HepG2 (cell line): ENCODE results near the gene NDEL1. TPM values are rescaled to one million over a fixed set of nuclear protein-coding genes. Genes with fewer than 3 reads are reported as not detected.

Experiments used
- ASH2L ChIP-seq: fragments of 300-600, 200-600 bp; sonication (generic); IDR thresholded peaks from 2 replicates; pipeline ENCODE4 v1.7.0; 2017; ENCODE audit warnings: low read depth, mild to moderate bottlenecking, moderate library complexity, mixed read lengths, low read length; ENCODE audit not compliant: insufficient read length
- CHD2 ChIP-seq: IDR thresholded peaks from 2 replicates; pipeline ENCODE4 v1.6.1; 2011; ENCODE audit warnings: low read depth, low read length, improper control_type of control experiment
- CREM ChIP-seq, 2 experiments: sonication (generic) in 1 of 2; formaldehyde crosslinking in 1 of 2; IDR thresholded peaks; 2 replicates each; pipeline versions ENCODE4 v1.4.0 to v1.6.1; 2016 to 2020; ENCODE audit warnings: antibody characterized with exemption in 1 of 2, mild to moderate bottlenecking in 1 of 2, missing genetic modification reagents in 1 of 2
- EED ChIP-seq: sonication (generic); formaldehyde crosslinking; IDR thresholded peaks from 2 replicates; pipeline ENCODE4 v1.5.0; 2020; ENCODE audit warnings: mild to moderate bottlenecking, missing genetic modification reagents
- FOSL2 ChIP-seq: sonication (generic); formaldehyde crosslinking; IDR thresholded peaks from 2 replicates; pipeline ENCODE4 v1.4.0; 2020; ENCODE audit warnings: missing genetic modification reagents
- FOXA3 ChIP-seq: IDR thresholded peaks from 2 replicates; pipeline ENCODE4 v1.6.1; 2016; ENCODE audit warnings: missing genetic modification reagents, missing compliant biosample characterization
- MBD4 ChIP-seq: IDR thresholded peaks from 2 replicates; pipeline ENCODE4 v1.6.1; 2012; ENCODE audit warnings: low read length, inconsistent platforms, borderline replicate concordance
- NFYC ChIP-seq: IDR thresholded peaks from 2 replicates; pipeline ENCODE4 v1.6.1; 2016; ENCODE audit warnings: missing genetic modification reagents, missing compliant biosample characterization
- NR3C1 ChIP-seq: sonication (generic); formaldehyde crosslinking; IDR thresholded peaks from 2 replicates; pipeline ENCODE4 v1.4.0; 2020; ENCODE audit warnings: missing genetic modification reagents
- PHB2 ChIP-seq: fragments of 450-650 bp; IDR thresholded peaks from 2 replicates; pipeline ENCODE4 v1.6.1; 2018; ENCODE audit not compliant: partially characterized antibody
- POGZ ChIP-seq: sonication (generic); formaldehyde crosslinking; IDR thresholded peaks from 2 replicates; pipeline ENCODE4 v1.4.0; 2020; ENCODE audit warnings: mild to moderate bottlenecking, missing genetic modification reagents
- RBAK ChIP-seq: sonication (generic); formaldehyde crosslinking; IDR thresholded peaks from 2 replicates; pipeline ENCODE4 v1.5.1; 2020; ENCODE audit warnings: mild to moderate bottlenecking, missing genetic modification reagents
- ZFP41 ChIP-seq: sonication (generic); formaldehyde crosslinking; IDR thresholded peaks from 2 replicates; pipeline ENCODE4 v1.4.0; 2020; ENCODE audit warnings: mild to moderate bottlenecking, missing genetic modification reagents, borderline replicate concordance
- ZNF20 ChIP-seq: sonication (generic); formaldehyde crosslinking; IDR thresholded peaks from 2 replicates; pipeline ENCODE4 v1.4.0; 2020; ENCODE audit warnings: mild to moderate bottlenecking, moderate library complexity, missing genetic modification reagents
- ZNF234 ChIP-seq: sonication (generic); formaldehyde crosslinking; conservative IDR thresholded peaks from 2 replicates; pipeline ENCODE4 v1.5.1; 2020; ENCODE audit warnings: mild to moderate bottlenecking, missing genetic modification reagents
- ZNF468 ChIP-seq: sonication (generic); formaldehyde crosslinking; IDR thresholded peaks from 2 replicates; pipeline ENCODE4 v1.8.0; 2022; ENCODE audit warnings: mild to moderate bottlenecking, moderate library complexity, missing genetic modification reagents
- ZNF546 ChIP-seq: sonication (generic); formaldehyde crosslinking; conservative IDR thresholded peaks from 2 replicates; pipeline ENCODE4 v1.8.1; 2023; ENCODE audit warnings: mild to moderate bottlenecking, missing genetic modification reagents
- ZSCAN21 ChIP-seq: sonication (generic); formaldehyde crosslinking; IDR thresholded peaks from 2 replicates; pipeline ENCODE4 v1.8.0; 2022; ENCODE audit warnings: mild to moderate bottlenecking, missing genetic modification reagents, moderate library complexity, borderline replicate concordance
- polyA plus RNA-seq, 8 experiments: library from polyadenylated mRNA; depleted of rRNA in 3 of 8; stranded (reverse) in 7 of 8; unstranded in 1 of 8; fragments of >200 nt; fragmentation: Illumina TruSeq in 4 of 8; extraction: Trizol in 4 of 8; gene quantifications; 2 replicates each; pipeline versions ENCODE4 v1.2.1 to v1.2.3, GENCODE V29; 2011 to 2016; ENCODE audit warnings: low read depth in 4 of 8, missing spikeins in 1 of 8, mixed read lengths in 1 of 8; ENCODE audit not compliant: insufficient read depth in 1 of 8
- total RNA-seq, 5 experiments: library from RNA; depleted of rRNA; stranded (reverse); fragments of >200 nt; fragmentation: Illumina TruSeq; extraction: Trizol; gene quantifications; 2 replicates each; pipeline ENCODE4 v1.2.3, GENCODE V29; 2016; ENCODE audit warnings: low read depth in 1 of 5
- TF ChIP-seq, protein P1 (sequence below): fragments of 450-650 bp; IDR thresholded peaks from 2 replicates; pipeline ENCODE4 v1.6.1; 2017; ENCODE audit warnings: mild to moderate bottlenecking
- TF ChIP-seq, protein P2 (sequence below): sonication (generic); formaldehyde crosslinking; IDR thresholded peaks from 2 replicates; pipeline ENCODE4 v1.8.0; 2022; ENCODE audit warnings: mild to moderate bottlenecking, missing genetic modification reagents, borderline replicate concordance
- TF ChIP-seq, protein P3 (sequence below), 2 experiments: sonication (generic) in 1 of 2; formaldehyde crosslinking in 1 of 2; IDR thresholded peaks; 2 replicates each; pipeline versions ENCODE4 v1.4.0 to v1.6.1; 2016 to 2020; ENCODE audit warnings: borderline replicate concordance in 1 of 2, low read depth in 1 of 2, mild to moderate bottlenecking in 1 of 2, missing genetic modification reagents in 1 of 2

The NDEL1 gene
- total and polyA plus RNA-seq, 2 of the 13 experiments (the other 11 are each of a cell fraction or from before 2014, with no cell fraction given), result 59.8 to 153 TPM

DNA sequence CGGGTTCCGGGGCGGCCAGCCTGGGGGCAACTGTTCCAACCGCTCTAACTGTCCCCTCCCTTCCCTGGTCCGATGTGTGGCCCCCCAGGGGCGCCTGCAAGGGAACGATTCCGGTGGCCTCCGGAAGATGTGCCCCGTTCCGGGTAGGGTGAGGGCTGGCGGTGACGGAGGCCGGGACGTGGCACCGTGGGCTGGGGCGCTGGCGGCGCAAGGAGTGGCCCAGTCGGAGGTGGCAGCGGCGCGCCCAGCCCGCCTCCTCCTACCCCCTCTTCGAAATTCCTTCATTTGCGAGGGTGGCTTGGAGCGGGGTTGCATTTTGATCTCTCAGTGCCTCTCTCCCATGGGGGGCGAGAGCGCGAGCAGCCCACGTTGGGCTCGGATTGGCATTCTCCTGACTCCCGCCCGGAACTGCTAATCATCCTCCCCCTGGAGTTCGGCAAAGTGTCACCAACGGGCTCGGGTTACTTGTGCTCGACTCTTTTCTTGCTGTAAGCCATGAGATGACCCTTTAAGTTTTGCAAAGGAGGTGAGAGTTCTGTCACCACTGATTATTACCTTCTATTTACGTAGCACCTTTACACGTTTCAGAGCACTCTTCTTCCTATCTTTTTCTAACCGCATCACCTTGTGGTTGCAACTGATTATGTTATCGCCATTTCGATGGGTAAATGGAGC, 622 bp downstream of the NDEL1 start (continued):
- TF ChIP-seq, protein P1, sequence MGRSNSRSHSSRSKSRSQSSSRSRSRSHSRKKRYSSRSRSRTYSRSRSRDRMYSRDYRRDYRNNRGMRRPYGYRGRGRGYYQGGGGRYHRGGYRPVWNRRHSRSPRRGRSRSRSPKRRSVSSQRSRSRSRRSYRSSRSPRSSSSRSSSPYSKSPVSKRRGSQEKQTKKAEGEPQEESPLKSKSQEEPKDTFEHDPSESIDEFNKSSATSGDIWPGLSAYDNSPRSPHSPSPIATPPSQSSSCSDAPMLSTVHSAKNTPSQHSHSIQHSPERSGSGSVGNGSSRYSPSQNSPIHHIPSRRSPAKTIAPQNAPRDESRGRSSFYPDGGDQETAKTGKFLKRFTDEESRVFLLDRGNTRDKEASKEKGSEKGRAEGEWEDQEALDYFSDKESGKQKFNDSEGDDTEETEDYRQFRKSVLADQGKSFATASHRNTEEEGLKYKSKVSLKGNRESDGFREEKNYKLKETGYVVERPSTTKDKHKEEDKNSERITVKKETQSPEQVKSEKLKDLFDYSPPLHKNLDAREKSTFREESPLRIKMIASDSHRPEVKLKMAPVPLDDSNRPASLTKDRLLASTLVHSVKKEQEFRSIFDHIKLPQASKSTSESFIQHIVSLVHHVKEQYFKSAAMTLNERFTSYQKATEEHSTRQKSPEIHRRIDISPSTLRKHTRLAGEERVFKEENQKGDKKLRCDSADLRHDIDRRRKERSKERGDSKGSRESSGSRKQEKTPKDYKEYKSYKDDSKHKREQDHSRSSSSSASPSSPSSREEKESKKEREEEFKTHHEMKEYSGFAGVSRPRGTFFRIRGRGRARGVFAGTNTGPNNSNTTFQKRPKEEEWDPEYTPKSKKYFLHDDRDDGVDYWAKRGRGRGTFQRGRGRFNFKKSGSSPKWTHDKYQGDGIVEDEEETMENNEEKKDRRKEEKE, result no peak
- TF ChIP-seq CREM (IDR thresholded peaks at IDR 0.05) (peak; percentile 9; the same call in 1 of the 2 replicates), CREM (CRISPR knock-in tag; IDR thresholded peaks at IDR 0.05) (no peak), POGZ (CRISPR knock-in tag) (no peak), RBAK (CRISPR knock-in tag) (no peak), ZFP41 (CRISPR knock-in tag) (no peak), FOXA3 (CRISPR knock-in tag) (no peak), ZNF234 (0 out of 2 replicates have a peak, but pooled peaks have one; percentile 52), EED (CRISPR knock-in tag) (peak; percentile 69; the same call in 1 of the 2 replicates), ZSCAN21 (CRISPR knock-in tag) (no peak), MBD4 (no peak), ZNF20 (CRISPR knock-in tag) (no peak), CHD2 (no peak), FOSL2 (CRISPR knock-in tag) (no peak), ZNF468 (no peak; the same call in 1 of the 2 replicates), PHB2 (no peak), ASH2L (peak; percentile 75), ZNF546 (CRISPR knock-in tag) (peak; percentile 66), NFYC (CRISPR knock-in tag) (no peak), NR3C1 (CRISPR knock-in tag) (no peak)
- TF ChIP-seq, protein P2, sequence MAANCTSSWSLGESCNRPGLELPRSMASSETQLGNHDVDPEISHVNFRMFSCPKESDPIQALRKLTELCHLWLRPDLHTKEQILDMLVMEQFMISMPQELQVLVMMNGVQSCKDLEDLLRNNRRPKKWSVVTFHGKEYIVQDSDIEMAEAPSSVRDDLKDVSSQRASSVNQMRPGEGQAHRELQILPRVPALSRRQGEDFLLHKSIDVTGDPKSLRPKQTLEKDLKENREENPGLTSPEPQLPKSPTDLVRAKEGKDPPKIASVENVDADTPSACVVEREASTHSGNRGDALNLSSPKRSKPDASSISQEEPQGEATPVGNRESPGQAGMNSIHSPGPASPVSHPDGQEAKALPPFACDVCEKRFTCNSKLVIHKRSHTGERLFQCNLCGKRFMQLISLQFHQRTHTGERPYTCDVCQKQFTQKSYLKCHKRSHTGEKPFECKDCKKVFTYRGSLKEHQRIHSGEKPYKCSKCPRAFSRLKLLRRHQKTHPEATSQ, result 0 out of 2 replicates have a peak, but pooled peaks have one; percentile 58
- TF ChIP-seq, protein P3, sequence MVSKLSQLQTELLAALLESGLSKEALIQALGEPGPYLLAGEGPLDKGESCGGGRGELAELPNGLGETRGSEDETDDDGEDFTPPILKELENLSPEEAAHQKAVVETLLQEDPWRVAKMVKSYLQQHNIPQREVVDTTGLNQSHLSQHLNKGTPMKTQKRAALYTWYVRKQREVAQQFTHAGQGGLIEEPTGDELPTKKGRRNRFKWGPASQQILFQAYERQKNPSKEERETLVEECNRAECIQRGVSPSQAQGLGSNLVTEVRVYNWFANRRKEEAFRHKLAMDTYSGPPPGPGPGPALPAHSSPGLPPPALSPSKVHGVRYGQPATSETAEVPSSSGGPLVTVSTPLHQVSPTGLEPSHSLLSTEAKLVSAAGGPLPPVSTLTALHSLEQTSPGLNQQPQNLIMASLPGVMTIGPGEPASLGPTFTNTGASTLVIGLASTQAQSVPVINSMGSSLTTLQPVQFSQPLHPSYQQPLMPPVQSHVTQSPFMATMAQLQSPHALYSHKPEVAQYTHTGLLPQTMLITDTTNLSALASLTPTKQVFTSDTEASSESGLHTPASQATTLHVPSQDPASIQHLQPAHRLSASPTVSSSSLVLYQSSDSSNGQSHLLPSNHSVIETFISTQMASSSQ (IDR thresholded peaks at IDR 0.05; ENCODE audit: low read depth), result no peak
- TF ChIP-seq, protein P3 (CRISPR knock-in tag; IDR thresholded peaks at IDR 0.05; ENCODE audit: borderline replicate concordance), result no peak
